Adrenal gland (tissue), 12 donors: ENCODE results near the gene AFDN. TPM values are rescaled to one million over a fixed set of nuclear protein-coding genes. Genes with fewer than 3 reads are reported as not detected.
A peak's percentile ranks its signal among the peaks of the same experiment; 100 is the strongest.

ENCODE experiments used
- DNase-seq, 7 donors: peaks; one replicate each; pipeline ENCODE4 v3.0.0-alpha.2; 2019 to 2020
- H3K27ac ChIP-seq, 5 donors: fragments of 200-600 bp; sonication (generic) in 4 of 5; 1 replicate in 3 of 5; 2 replicates in 2 of 5; pipeline versions ENCODE4 v1.5.1 to v1.8.0; 2016 to 2020; ENCODE audit warnings: mild to moderate bottlenecking in 1 of 5
- H3K27me3 ChIP-seq: fragments of 200-600 bp; 2 replicates; pipeline ENCODE4 v1.8.0; 2021
- H3K36me3 ChIP-seq, 2 donors: fragments of 200-600 bp; replicated peaks in 1 of 2; 1 replicate in 1 of 2; 2 replicates in 1 of 2; pipeline versions ENCODE4 v1.5.1 to v1.8.0; 2018 to 2022
- H3K4me1 ChIP-seq, 2 donors: fragments of 200-600 bp; replicated peaks in 1 of 2; 1 replicate in 1 of 2; 2 replicates in 1 of 2; pipeline versions ENCODE4 v1.5.1 to v1.8.0; 2018 to 2021
- H3K4me3 ChIP-seq, 4 donors: fragments of 200-600 bp; sonication (generic) in 3 of 4; one replicate each; pipeline ENCODE4 v1.5.1; 2016 to 2018
- H3K9me3 ChIP-seq, 3 donors: fragments of 200-600 bp; sonication (generic) in 1 of 3; replicated peaks in 1 of 3; 1 replicate in 2 of 3; 2 replicates in 1 of 3; pipeline versions ENCODE4 v1.5.1 to v1.8.0; 2016 to 2021
- POLR2A ChIP-seq, 2 donors: fragments of 450-650 bp; IDR thresholded peaks; one replicate each; pipeline ENCODE4 v1.6.1; 2017; ENCODE audit warnings: antibody characterized with exemption in 2 of 2, mild to moderate bottlenecking in 2 of 2, moderate library complexity in 1 of 2
- whole genome bisulfite sequencing, 4 donors: extraction: QIAGEN DNeasy Blood & Tissue Kit in 2 of 4; methylation state at CpG; one replicate each; pipeline versions ENCODE4 v1.1.5 to v1.1.7; 2013 to 2017; 5-methylcytosine and 5-hydroxymethylcytosine counted together
- intact Hi-C, 2 donors: fragments of 100-400 bp; cut with DNase I; formaldehyde crosslinking; loops; one replicate each; pipeline versions ENCODE4 v1.14.1 to v1.15.0; 2022 to 2023
- polyA plus RNA-seq, 3 donors: library from polyadenylated mRNA; stranded (reverse); fragments of 200-250 nt in 2 of 3; fragments of 350-450 nt in 1 of 3; fragmentation: Illumina TruSeq in 1 of 3; extraction: RNeasy Lipid Tissue Mini Kit (QIAGEN cat#74804) in 1 of 3; gene quantifications; one replicate each; pipeline ENCODE4 v1.2.3, GENCODE V29; 2013 to 2014
- total RNA-seq, 9 donors: library from RNA; depleted of rRNA in 4 of 9; stranded (reverse); fragments of >200 nt in 4 of 9; fragments of 120-200 nt in 1 of 9; fragmentation: NEBNext Ultra II Directional in 1 of 9; extraction: Animal tissue kit (Norgen Biotek cat#: 25700) in 1 of 9; gene quantifications; one replicate each; pipeline versions ENCODE4 v1.1.0 to v1.2.4, GENCODE V29; 2013 to 2023
- TF ChIP-seq, protein P1 (sequence below), 6 experiments: fragments of 450-650 bp in 4 of 6; fragments of 200-600 bp in 2 of 6; sonication (generic) in 1 of 6; IDR thresholded peaks; 1 replicate in 5 of 6; 2 replicates in 1 of 6; pipeline versions ENCODE4 v1.5.1 to v1.8.0; 2016 to 2021; ENCODE audit warnings: antibody characterized with exemption in 6 of 6, mild to moderate bottlenecking in 2 of 6, moderate library complexity in 1 of 6
- donor health status: healthy with polysubstance abuse.
- donor health status: Bipolar disorder and iron deficiency.
- donor health status: DM: yes; HTN: yes; CAD: no.
- donor health status: DM: no; HTN: no; CAD: no.
- donor health status: DM: no; HTN: no; CAD: no.
- donor health status: DM: yes; HTN: yes; CAD: no.

AFDN gene
- total and polyA plus RNA-seq, 12 donors, result 15.2 to 47.1 (median 39.3) TPM

DNA sequence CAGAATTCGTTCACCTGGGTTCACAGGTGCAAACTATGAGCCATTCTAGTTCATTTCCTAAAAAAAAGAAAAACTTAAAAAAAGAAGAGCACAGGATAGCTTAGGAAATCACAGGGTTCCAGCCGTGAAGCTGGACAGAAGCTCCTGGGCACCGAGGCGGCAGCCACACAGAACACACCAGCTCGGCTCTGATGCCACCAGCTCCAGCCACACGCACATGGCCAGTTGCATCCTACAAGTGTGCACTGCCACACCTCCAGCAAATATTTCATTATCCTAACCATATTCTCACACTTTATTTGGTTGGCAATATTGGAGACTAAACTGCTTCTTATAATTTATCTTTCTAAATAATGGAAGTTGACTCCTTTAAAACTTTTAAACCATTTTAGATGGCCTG lies 26.2 kb upstream of the AFDN start:
- Histone ChIP-seq H3K27ac (no peak overlapping the region), H3K4me3 (no peak overlapping the region), H3K27me3 (peaks cover 10% of the 10 kb centered on the region), H3K9me3 (no peaks in the 10 kb centered on the region), H3K36me3 (no peaks in the 10 kb centered on the region), H3K4me1 (peaks cover 0 to 3% of the 10 kb centered on the region in 2 donors)
- WGBS, 4 donors, result 80 to 94% (median 85%) methylated on average over 6 of the region's 6 CpGs
- no peak for DNase-seq
- intact Hi-C loops, result no loop called here
- TF ChIP-seq, protein P1, sequence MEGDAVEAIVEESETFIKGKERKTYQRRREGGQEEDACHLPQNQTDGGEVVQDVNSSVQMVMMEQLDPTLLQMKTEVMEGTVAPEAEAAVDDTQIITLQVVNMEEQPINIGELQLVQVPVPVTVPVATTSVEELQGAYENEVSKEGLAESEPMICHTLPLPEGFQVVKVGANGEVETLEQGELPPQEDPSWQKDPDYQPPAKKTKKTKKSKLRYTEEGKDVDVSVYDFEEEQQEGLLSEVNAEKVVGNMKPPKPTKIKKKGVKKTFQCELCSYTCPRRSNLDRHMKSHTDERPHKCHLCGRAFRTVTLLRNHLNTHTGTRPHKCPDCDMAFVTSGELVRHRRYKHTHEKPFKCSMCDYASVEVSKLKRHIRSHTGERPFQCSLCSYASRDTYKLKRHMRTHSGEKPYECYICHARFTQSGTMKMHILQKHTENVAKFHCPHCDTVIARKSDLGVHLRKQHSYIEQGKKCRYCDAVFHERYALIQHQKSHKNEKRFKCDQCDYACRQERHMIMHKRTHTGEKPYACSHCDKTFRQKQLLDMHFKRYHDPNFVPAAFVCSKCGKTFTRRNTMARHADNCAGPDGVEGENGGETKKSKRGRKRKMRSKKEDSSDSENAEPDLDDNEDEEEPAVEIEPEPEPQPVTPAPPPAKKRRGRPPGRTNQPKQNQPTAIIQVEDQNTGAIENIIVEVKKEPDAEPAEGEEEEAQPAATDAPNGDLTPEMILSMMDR (IDR thresholded peaks at IDR 0.05), result no peak
- TF ChIP-seq POLR2A (IDR thresholded peaks at IDR 0.05), result no peak

DNA sequence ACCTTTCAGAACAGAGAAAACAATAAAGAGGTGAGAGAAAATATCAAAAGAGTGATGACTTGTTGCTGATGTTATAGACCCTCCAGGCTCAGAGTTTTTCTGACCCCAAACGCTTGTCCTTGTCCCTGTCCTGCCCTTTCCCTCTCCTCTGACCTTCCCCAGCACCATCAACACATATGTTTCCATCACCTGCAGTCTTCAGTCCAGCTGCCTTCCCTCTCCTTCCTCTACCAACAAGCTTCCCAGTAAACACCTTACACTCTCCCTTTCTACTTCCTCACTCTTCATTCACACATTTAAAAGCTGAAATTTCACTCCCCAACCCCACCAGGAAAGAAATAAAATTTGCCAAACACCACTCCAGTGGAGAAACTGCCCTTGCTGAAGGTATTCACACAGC lies 25.4 kb upstream of the AFDN start:
- Histone ChIP-seq H3K27ac (no peak overlapping the region), H3K4me3 (no peak overlapping the region), H3K9me3 (no peaks in the 10 kb centered on the region), H3K4me1 (peaks cover 0 to 2% of the 10 kb centered on the region in 2 donors), H3K27me3 (peaks cover 3% of the 10 kb centered on the region), H3K36me3 (no peaks in the 10 kb centered on the region)
- TF ChIP-seq, protein P1 (IDR thresholded peaks at IDR 0.05), result no peak
- TF ChIP-seq POLR2A (IDR thresholded peaks at IDR 0.05), result no peak
- 42 to 64% (median 52%) methylated on average over 1 of the region's 1 CpG for WGBS, 4 donors
- intact Hi-C loops, result no loop called here
- DNase-seq, result no peak

DNA sequence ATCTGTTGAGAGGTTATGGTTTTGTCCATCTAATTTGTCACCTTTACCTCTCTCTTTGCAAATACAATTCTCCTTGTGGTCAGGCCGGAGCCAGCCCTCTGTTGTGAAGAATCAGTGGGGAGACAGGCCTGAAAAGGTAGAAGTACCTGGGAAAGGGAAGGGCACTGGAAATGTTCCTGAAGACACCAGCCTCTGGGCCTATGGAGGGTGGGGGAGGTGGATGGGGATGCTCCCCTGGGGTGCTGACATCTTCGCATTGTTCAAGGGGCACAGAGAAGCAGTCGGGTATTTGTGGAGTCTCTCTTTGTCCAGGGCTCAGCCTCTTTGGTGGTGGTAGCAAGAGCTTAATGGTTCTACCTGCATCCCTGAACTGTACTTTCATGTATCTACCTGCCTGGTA lies 24.4 kb upstream of the AFDN start:
- TF ChIP-seq, protein P1 (IDR thresholded peaks at IDR 0.05), result no peak
- TF ChIP-seq POLR2A (IDR thresholded peaks at IDR 0.05), result no peak
- intact Hi-C loops, result no loop called here
- Histone ChIP-seq H3K27me3 (no peaks in the 10 kb centered on the region), H3K4me3 (no peak overlapping the region), H3K9me3 (no peaks in the 10 kb centered on the region), H3K4me1 (no peaks in the 10 kb centered on the region), H3K36me3 (no peaks in the 10 kb centered on the region), H3K27ac (no peak overlapping the region)
- 96 to 100% (median 98%) methylated on average over 2 to 3 of the region's 3 CpGs for WGBS, 4 donors
- DNase-seq, result no peak

DNA sequence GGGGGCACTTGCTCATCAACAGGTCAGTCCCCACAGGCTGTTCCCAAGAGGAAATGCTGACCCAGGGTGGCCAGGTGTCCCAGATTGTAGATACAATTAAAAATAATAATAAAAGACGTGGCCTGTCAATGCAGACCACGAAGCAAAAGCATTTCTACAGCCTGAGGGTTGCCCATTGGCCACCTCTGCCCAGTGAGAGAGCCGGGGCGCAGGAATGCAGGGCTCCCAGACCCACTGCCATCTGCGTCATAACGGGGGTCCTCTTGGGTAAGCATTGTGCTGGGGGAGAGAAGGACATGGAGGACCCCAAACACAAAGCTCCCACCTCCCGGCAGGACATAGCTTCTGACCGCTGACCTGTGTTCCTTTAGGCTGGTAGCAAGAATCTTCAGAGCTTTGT lies 22.9 kb upstream of the AFDN start:
- peak in 1 of 7 donors; percentile 18 for DNase-seq
- H3K9me3 ChIP-seq, result no peaks in the 10 kb centered on the region

More for the DNA sequence above, 22.9 kb upstream of the AFDN start:
- WGBS, 4 donors, result 90 to 96% (median 91%) methylated on average over 6 to 8 of the region's 8 CpGs
- no peaks in the 10 kb centered on the region for H3K27me3 ChIP-seq
- no peak overlapping the region for H3K4me3 ChIP-seq
- no peaks in the 10 kb centered on the region for H3K36me3 ChIP-seq
- no peak overlapping the region for H3K27ac ChIP-seq
- no peak for TF ChIP-seq POLR2A (IDR thresholded peaks at IDR 0.05)
- TF ChIP-seq, protein P1 (IDR thresholded peaks at IDR 0.05), result no peak
- no peaks in the 10 kb centered on the region for H3K4me1 ChIP-seq
- intact Hi-C loops, result no loop called here
